ENCODE measurements around the gene TRMT1.

TRMT1 gene

DNA sequence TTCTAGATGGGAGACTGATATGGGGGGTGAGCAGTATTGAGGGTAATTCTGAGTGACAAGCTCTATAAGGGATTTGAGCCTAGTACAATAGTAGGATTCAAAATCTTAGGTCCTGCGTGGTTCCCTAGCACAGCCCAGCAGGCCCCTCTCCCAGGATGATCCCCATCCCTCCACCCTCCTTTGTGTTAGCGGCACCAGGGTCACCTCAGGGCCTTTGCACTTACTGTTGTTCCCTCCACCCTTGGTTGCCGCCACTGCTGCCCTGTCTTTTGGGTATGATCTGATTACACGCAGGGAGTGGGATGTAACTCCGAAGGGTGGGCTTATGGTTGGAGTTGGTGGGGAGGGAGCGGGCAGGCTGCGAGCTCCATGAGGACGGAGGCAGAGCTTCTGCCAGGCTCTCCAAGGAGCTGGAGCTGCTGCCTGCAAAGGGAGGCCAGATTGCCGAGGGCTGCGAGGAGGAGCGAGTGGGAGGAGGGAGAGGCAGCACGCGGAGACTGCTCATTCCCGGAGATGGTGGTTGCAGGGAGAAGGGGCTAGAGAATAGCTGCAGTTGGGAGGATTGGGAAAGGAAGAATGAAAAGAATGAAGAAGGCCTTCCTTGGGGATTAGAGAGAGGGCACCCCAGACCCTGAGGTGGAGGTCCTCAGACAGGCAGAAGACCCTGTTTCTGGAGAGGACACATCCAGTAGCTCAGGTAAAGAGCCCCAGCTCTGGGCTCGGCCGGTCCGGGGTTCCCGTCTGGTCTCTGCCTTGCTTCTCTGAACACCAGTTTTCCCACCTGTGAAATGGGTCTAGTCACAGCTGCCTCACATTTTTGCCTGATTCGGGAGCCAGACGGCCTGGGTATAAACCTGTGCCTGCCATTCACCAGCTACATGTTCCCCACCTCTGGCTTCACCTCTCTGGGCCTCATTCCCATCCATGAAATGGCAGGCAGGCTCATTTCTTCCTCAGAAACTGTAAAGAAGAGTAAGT is 6.7 kb upstream of the TRMT1 start:
- no peak for DNase-seq

- DNase-seq: no peak
These were observed 5.8 kb upstream of the TRMT1 start for GRCh38 chr19:13122275-13122878.

DNA sequence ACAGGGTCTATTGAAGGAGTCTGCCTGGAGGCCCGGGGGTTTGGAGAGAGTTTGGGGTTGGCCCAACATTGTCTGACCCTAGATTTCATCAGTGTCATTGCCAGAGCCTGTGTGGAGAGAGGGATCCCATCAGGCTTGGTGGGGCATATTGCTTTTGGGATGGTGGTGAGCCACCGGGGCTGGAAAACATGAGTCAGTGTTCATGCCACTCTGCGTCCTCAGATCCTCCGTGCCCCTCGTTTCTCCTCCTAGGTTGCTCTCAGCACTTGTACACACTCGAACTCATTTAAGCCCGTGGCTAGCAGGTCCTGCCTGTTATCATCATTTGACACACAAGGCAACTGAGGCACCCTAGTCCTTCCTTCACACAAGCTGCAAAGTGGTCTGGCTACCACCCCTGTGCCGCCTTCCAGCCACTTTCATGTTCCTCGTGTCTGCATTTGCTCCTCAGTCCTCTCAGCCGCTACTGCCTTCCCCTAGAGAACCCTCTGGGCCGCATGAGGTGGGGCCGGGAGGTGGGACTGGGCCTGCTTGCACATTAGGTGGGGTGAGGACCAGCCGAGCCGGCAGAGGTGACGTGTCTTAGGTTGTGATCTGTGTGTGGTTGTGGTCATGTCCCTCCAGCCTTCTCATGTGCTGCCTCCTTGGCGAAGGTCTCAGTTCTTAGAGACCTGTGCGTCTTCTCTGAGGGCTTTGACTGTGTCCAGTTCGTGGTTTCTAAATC is 5.2 kb upstream of the TRMT1 start:
- DNase-seq: no peak

DNA sequence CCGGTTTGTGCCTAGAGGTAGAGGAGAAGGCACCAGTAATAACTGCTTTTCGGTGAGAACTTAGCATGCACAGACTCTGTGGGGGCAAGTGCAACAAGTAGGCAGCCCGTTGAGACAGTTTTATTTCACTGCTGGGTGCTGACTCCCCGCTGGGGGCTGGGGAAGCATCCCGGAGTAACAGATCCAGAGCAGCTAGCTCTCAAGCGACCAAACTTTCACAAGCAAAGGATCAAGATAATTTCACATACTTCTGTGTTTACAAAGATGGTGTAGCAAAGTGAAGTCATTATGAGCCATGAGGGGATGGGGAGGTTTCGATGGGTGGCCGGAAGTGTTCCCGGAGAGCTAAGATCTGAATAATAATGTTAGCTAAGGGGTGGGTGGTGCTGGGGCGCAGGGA is 4.3 kb upstream of the TRMT1 start:
- no peak for DNase-seq

GRCh38 chr19:13120031-13120430 is 3.5 kb upstream of the TRMT1 start:
- no peak for DNase-seq

DNA sequence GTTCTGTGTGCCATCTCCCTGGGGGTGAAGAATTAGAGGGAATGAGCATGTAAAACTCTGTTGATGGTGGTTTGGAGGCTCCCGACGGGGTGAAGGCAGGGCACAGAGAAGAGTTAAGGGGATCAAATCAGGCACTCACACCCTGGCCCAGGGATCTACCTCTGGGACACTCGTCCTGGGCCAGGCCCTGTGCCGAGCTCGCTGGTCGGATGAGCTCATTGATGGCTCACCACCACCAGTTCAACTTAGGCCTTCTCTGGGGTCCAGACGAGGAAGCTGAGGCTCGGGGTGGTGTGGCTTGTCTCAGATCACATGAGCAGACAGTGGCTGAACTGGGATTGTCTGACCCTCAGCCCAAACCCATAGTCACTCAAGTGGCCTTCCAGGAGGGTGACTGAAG is 3.1 kb upstream of the TRMT1 start:
- DNase-seq: no peak

- peak; percentile 60 for DNase-seq
These were observed 2.1 kb upstream of the TRMT1 start for GRCh38 chr19:13118424-13119193.

- peak; percentile 95 for DNase-seq
These were observed 1.4 kb upstream of the TRMT1 start, which contains the start of gene NACC1 for GRCh38 chr19:13117772-13118423. NACC1 (plus strand) TSS chr19:13118264; CDS start chr19:13135208, 16,944 bp downstream.

DNA sequence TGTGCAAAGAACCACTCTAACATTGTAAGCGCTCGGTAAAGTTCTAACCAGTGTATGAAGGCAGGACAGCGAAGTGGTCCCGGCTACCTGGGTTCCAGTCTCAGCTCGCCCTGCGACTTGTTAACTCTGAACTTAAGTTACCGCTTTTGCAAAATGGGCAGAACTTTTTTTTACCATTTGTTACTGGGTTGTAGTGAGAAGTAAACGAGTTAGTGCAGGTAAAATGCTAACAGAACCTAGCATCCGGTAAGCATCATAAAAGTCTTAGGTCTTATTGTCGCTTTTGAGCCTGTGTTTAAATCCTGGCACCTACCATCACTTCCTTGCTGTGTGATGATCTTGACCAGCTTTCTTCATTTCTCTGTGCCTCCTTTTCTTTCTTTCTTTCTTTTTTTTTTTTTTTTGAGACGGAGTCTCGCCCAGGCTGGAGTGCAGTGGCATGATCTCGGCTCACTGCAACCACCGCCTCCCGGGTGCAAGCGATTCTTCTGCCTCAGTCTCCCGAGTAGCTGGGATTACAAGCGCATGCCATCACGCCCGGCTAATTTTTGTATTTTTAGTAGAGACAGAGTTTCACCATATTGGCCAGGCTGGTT is 734 bp upstream of the TRMT1 start:
- DNase-seq: no peak

DNA sequence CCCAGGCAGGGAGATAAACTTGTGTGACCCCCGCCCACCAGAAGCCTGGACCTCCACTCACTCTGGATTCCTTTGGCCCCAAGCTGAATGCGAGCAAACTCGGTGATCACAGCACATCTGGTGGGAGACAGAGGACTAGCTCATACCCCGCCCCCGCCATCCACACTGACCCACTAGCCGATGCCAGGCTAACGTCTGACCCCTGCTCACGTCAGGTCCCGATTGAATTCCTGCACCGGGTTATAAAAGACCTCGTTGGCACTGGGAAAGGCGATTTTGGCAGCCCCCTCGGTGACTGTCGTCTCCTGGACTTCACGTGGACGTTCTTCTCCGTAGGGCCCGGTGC is 631 bp downstream of the TRMT1 start:
- no peak for DNase-seq

DNA sequence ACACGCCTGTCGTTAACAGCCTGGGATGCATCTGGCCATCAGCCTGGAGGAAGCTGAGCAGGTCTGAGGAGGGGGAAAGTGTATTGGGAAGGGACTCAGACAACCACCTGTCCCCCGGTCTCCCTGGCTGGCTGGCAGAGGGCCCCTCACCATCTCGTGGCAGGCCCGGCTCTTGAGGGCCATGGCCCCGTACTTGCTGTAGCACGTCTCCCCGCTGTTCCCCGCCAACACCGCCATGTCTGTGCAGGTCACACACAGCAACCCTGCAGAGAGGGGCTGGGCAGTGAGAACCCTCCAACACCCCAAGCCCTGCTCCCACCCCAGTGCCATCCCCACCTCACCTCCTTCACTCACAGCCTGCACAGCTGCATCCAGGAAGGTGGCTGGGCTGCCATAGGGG is 4.0 kb downstream of the TRMT1 start:
- DNase-seq: no peak

DNA sequence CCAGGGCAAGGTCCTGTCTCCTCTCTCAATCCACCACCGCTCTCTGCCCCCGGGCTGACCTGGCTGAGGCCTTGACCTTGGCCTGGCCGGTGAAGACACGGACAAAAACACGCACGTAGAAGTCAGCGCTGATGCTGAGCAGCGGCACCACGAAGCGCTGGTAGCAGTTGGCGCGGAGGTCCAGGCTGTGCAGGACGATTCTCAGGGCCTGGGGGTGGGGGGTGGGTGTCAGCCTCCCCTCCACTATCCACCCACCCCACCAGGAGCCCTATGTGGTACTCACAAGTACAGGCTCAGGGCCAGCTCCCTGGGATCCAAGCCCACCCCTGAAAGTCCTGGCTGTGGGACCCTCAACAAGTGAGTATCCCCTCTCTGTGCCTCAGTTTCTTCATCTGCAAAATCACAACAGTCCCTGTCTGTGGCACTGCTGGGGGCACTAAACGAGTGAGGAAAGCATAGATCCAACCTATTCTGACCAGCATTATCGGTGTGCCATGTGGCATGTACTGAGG is 6.4 kb downstream of the TRMT1 start:
- DNase-seq: no peak

GRCh38 chr19:13109361-13110098 is 7.0 kb downstream of the TRMT1 start:
- no peak for DNase-seq

DNA sequence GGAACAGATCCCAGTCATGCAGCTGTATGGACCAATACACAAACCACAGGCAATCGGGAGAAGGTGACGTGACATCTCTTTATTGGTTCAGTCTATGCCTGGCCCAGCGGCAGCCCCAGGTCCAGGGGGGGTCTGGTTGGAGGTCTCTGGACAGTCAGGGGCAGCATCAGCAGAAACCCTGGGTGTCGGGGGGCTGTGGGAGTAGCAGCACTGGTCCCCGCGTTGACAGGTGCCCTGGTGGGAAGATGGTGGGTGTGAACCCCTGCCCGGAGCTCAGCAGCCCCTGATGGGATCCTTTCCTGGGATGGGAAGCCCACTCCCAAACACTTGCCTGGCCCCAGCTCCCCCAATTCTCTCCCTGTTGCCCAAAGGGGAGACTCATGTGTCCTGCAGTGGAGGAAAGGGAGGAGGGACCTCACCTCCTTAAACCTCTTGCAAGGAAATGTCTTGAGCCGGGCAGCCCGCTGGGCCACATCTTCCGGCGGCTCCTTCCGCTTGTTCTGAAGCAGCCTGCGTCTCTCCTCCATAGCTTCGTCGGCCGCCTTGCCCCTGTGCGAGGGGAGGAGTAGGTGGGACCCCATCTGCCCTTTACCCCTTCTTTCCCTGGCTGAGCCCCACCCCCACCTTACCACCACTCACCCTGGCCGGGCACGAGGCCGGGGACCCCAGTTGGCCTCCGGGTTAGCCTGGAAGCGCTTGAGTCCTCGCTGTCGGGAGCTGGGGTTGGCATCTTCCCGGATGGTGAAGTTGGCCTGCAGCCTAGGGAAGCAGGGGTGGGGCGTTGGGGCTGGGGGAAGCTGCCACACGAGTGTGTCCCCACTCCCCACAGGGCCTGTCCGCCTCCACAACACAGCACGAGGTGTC is 11.5 kb downstream of the TRMT1 start:
- DNase-seq: no peak

DNA sequence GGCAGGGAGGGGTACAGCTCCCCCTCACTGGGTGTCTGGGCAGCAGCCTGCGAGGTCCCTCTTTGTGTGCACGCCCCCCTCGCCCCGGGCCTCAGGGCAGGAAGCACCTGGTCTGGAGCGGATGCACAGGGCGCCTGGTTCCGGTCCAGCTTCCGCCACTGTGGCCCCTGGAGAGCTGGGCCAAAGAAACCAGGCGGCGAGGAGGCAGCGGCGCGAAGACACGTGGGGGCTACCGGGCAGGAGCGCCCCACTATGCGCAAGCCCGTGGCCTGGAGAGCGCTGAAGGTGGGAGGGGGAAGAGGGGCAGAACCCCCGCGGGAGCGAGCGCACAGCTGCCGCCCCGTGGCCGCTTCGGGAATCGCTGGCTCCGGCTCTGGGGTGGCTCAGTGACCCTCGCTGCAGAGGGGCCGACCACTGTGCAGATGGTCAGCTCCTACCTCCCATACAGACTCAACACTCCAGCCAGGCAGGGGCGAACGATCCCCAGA is 12.1 kb downstream of the TRMT1 start:
- DNase-seq: peak; percentile 73

DNA sequence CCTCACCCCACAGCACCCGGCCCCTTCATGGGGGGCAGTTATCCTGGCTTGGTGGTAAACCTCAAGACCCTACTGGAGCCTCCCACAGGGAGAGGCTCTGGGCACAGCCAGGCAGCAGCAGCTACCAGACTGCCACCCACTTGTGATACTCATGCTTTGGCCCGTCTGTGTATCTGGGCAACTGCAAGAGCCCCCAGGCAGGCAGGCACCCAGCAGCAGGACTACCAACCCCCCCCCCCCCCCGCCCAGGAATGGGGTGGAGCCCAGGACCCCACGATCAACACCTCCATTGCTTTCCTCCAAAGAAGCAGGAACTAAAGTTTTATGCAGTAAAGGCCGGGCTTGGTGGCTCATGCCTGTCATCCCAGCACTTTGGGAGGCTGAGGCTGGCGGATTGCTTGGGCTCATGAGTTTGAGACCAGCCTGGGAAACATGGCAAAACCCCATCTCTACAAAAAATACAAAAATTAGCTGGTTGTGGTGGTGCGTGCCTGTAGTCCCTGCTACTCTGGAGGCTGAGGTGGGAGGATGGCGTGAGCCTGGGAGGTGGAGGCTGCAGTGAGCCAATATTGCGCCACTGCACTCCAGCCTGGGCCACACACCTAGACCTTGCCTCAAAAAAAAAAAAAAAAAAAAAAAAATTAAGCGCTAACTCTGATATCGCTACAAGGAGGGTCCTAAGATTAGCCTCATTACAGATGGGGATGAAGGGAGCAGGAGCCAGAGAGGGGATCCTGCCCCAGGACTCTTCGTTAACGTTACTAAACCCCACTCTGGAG is 12.8 kb downstream of the TRMT1 start:
- no peak for DNase-seq

DNA sequence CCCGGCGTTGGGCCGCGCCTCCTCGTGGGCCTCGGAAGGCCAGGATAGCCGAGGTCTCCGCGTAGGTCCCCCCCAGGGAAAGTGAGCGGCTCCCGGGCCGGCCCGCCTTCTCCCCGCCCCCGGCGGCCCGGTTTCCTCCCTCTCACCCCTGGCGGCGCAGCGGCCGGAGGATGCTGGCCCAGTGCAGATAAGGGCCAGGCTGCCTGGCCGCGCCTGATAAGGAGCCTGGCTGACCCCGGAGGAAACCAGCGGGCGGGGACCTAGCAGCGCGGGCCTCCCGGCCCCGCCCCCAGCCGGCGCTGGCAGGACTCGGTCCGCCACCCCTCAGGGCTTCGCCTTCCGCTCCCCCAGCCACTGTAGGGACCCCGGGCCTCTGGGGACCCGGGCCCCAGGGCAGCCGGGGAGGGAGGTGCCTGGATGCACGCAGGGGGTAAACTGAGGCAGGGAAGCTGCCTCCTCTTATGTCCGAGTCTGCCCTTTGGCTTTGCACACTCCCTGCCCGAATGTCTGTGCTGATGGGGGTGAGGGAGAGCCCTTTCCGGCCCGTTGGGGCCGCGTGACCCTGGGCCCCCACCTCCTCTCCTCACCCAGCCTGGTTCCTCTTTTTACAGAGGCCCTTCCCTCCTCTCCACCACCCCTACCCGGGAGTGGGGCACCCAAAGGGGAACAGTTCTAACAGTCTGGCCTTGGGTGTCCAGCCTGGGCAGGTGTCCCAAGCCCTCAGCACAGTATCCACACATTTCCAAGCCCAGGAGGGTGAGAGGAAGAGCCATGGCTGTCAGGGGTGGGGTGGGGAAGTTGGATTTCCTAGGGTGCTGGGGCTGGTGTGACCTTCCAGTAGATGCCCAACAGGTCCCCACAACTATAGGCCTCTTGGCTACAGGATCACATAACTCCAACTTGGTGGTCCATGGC is 13.6 kb downstream of the TRMT1 start, which contains the start of gene LYL1:
Gene LYL1 (minus strand): TSS at position 193 of the 915 bp plus-strand sequence. CDS start 1,687 bp downstream, outside the sequence.
- no peak for DNase-seq

GRCh38 chr19:13102416-13102665 is 14.2 kb downstream of the TRMT1 start:
- no peak for DNase-seq

Data from right forelimb (tissue), 1 donor.